HG03045 (cell line): ENCODE data around the gene CHRNG.

Source experiments
- ATAC-seq: cut with Tn5 transposase; IDR thresholded peaks from one replicate; pipeline ENCODE4 v1.9.1; 2021; ENCODE audit warnings: mild to moderate bottlenecking, moderate library complexity; ENCODE audit not compliant: unreplicated experiment

The CHRNG gene

GRCh38 chr2:232539298-232540231 is at the start of gene CHRNG:
Gene CHRNG, plus strand, starts transcription at chr2:232539692. Its CDS starts 56 bp downstream, at chr2:232539748.
- no peak for ATAC-seq

GRCh38 chr2:232490221-232491138 is 49.0 kb upstream of the CHRNG start:
- ATAC-seq: no peak

- no peak for ATAC-seq
These were observed 48.2 kb upstream of the CHRNG start for GRCh38 chr2:232491139-232491780.

GRCh38 chr2:232492236-232492848 is 47.1 kb upstream of the CHRNG start:
- ATAC-seq: no peak

GRCh38 chr2:232492963-232493700 is 46.4 kb upstream of the CHRNG start:
- no peak for ATAC-seq

GRCh38 chr2:232493701-232494474 is 45.6 kb upstream of the CHRNG start:
- ATAC-seq: no peak

- ATAC-seq: no peak
These were observed 45.0 kb upstream of the CHRNG start for GRCh38 chr2:232494542-232494941.

- no peak for ATAC-seq
These were observed 44.2 kb upstream of the CHRNG start for GRCh38 chr2:232495292-232495691.

- no peak for ATAC-seq
These were observed 42.8 kb upstream of the CHRNG start for GRCh38 chr2:232496501-232497270.

- ATAC-seq: no peak
These were observed 42.1 kb upstream of the CHRNG start for GRCh38 chr2:232497348-232497747.

GRCh38 chr2:232498452-232498851 is 41.0 kb upstream of the CHRNG start:
- no peak for ATAC-seq

- ATAC-seq: no peak
These were observed 38.1 kb upstream of the CHRNG start for GRCh38 chr2:232501331-232501771.

GRCh38 chr2:232501794-232502390 is 37.6 kb upstream of the CHRNG start:
- no peak for ATAC-seq

- ATAC-seq: no peak
These were observed 37.0 kb upstream of the CHRNG start for GRCh38 chr2:232502511-232502910.

- ATAC-seq: no peak
These were observed 36.3 kb upstream of the CHRNG start for GRCh38 chr2:232502911-232503808.

- ATAC-seq: no peak
These were observed 35.6 kb upstream of the CHRNG start for GRCh38 chr2:232503809-232504323.

- ATAC-seq: no peak
These were observed 35.1 kb upstream of the CHRNG start for GRCh38 chr2:232504438-232504837.
